NCI-H1436 treated with DMSO at 0.1 percent for 48 hours (cell line): Measurements from ENCODE around the gene ELAC1.
A peak's percentile ranks its signal among the peaks of the same experiment; 100 is the strongest.
"Not testable (repeated sequence)": the region's sequence is repeated elsewhere in the genome, so short reads cannot be mapped to it uniquely, and the experiment has no call there.

Experiments
- DNase-seq: peaks from one replicate; lab custom pipeline; 2025; lab: John Stamatoyannopoulos, UW

Gene ELAC1

GRCh38 chr18:50967714-50968661, at the start of gene ELAC1:
Gene ELAC1, plus strand, starts transcription at chr18:50968040. Its CDS starts 6,365 bp downstream, at chr18:50974405.
- peak; percentile 19 for DNase-seq

- no peak for DNase-seq
These were observed 49.7 kb upstream of the ELAC1 start for GRCh38 chr18:50918153-50918552.

GRCh38 chr18:50924372-50924771, 43.5 kb upstream of the ELAC1 start:
- DNase-seq: no peak

GRCh38 chr18:50926521-50926920, 41.3 kb upstream of the ELAC1 start:
- no peak for DNase-seq

GRCh38 chr18:50928551-50928950, 39.3 kb upstream of the ELAC1 start:
- DNase-seq: no peak

- DNase-seq: no peak
These were observed 34.2 kb upstream of the ELAC1 start for GRCh38 chr18:50933684-50934083.

- DNase-seq: no peak
These were observed 33.2 kb upstream of the ELAC1 start for GRCh38 chr18:50934545-50935211.

- DNase-seq: no peak
These were observed 32.2 kb upstream of the ELAC1 start for GRCh38 chr18:50935493-50936191.

GRCh38 chr18:50937183-50937582, 30.7 kb upstream of the ELAC1 start:
- DNase-seq: no peak

GRCh38 chr18:50938912-50939311, 28.9 kb upstream of the ELAC1 start:
- no peak for DNase-seq

- no peak for DNase-seq
These were observed 23.5 kb upstream of the ELAC1 start for GRCh38 chr18:50944245-50944932.

- DNase-seq: not testable (repeated sequence)
These were observed 21.9 kb upstream of the ELAC1 start for GRCh38 chr18:50945918-50946317.

GRCh38 chr18:50947899-50948298, 19.9 kb upstream of the ELAC1 start:
- DNase-seq: no peak

GRCh38 chr18:50949185-50949584, 18.7 kb upstream of the ELAC1 start:
- no peak for DNase-seq

GRCh38 chr18:50950626-50951025, 17.2 kb upstream of the ELAC1 start:
- no peak for DNase-seq

- no peak for DNase-seq
These were observed 14.0 kb upstream of the ELAC1 start for GRCh38 chr18:50953822-50954221.

GRCh38 chr18:50955253-50955652, 12.6 kb upstream of the ELAC1 start:
- no peak for DNase-seq

GRCh38 chr18:50956116-50956515, 11.7 kb upstream of the ELAC1 start:
- DNase-seq: no peak

GRCh38 chr18:50961974-50962373, 5.9 kb upstream of the ELAC1 start:
- no peak for DNase-seq

GRCh38 chr18:50969448-50969847, 1.6 kb downstream of the ELAC1 start:
- no peak for DNase-seq

GRCh38 chr18:50970006-50970405, 2.2 kb downstream of the ELAC1 start:
- no peak for DNase-seq

GRCh38 chr18:50972404-50972803, 4.6 kb downstream of the ELAC1 start:
- not testable (repeated sequence) for DNase-seq
